Neural cell (in vitro differentiated cells): ENCODE data around the gene TMEM183A. TPM values are rescaled to one million over a fixed set of nuclear protein-coding genes. Genes with fewer than 3 reads are reported as not detected.

ENCODE experiments used
- H2AFZ ChIP-seq: fragments of 200-600, 300-800 bp; sonication (generic), shearing (Covaris generic); 2 replicates; pipeline ENCODE4 v1.6.0; 2014; ENCODE audit warnings: low read depth, mild to moderate bottlenecking, antibody characterized with exemption, low read length, moderate library complexity
- H3F3A ChIP-seq: fragments of 200-600 bp; shearing (Covaris generic); 2 replicates; pipeline ENCODE4 v1.6.1; 2016; ENCODE audit warnings: mild to moderate bottlenecking, moderate library complexity, mixed read lengths, antibody characterized with exemption, low read length; ENCODE audit not compliant: insufficient read depth, poor library complexity, severe bottlenecking
- H3K27ac ChIP-seq: fragments of 200-600, 300-800 bp; sonication (generic), shearing (Covaris generic); 2 replicates; pipeline ENCODE4 v1.5.1; 2014; ENCODE audit warnings: mild to moderate bottlenecking, low read length, moderate library complexity
- H3K27me3 ChIP-seq: fragments of 300-800, 200-600 bp; sonication (generic), shearing (Covaris generic); 2 replicates; pipeline ENCODE4 v1.6.0; 2014; ENCODE audit warnings: mild to moderate bottlenecking, low read depth, low read length, moderate library complexity; ENCODE audit not compliant: insufficient read depth
- H3K36me3 ChIP-seq: fragments of 300-800, 200-600 bp; sonication (generic), shearing (Covaris generic); 2 replicates; pipeline ENCODE4 v1.5.1; 2014; ENCODE audit warnings: mild to moderate bottlenecking, antibody characterized with exemption, low read length, moderate library complexity; ENCODE audit not compliant: insufficient read depth
- H3K4me2 ChIP-seq: fragments of 300-800, 200-600 bp; sonication (generic), shearing (Covaris generic); 2 replicates; pipeline ENCODE4 v1.6.0; 2014; ENCODE audit warnings: mild to moderate bottlenecking, low read length
- H3K4me3 ChIP-seq: fragments of 300-800, 200-600 bp; sonication (generic), shearing (Covaris generic); 2 replicates; pipeline ENCODE4 v1.5.1; 2014; ENCODE audit warnings: mild to moderate bottlenecking, low read length, moderate library complexity
- H3K79me2 ChIP-seq: fragments of 200-600 bp; shearing (Covaris generic); replicated peaks from 2 replicates; pipeline ENCODE4 v1.6.0; 2014; ENCODE audit warnings: mild to moderate bottlenecking, low read length, moderate library complexity; ENCODE audit not compliant: insufficient read depth
- H3K9ac ChIP-seq: fragments of 300-800, 200-600 bp; sonication (generic), shearing (Covaris generic); 2 replicates; pipeline ENCODE4 v1.6.1; 2016; ENCODE audit warnings: mild to moderate bottlenecking, low read length, mixed read lengths
- H3K9me2 ChIP-seq: fragments of 200-600 bp; shearing (Covaris generic); 2 replicates; pipeline ENCODE4 v1.6.1; 2016; ENCODE audit warnings: mild to moderate bottlenecking, low read length, mixed read lengths; ENCODE audit not compliant: insufficient read depth
- H3K9me3 ChIP-seq: fragments of 200-600, 300-800 bp; sonication (generic), shearing (Covaris generic); 2 replicates; pipeline ENCODE4 v1.6.1; 2016; ENCODE audit warnings: mild to moderate bottlenecking, mixed run types, low read length, moderate library complexity, mixed read lengths
- H4K20me1 ChIP-seq: fragments of 200-600 bp; shearing (Covaris generic); 2 replicates; pipeline ENCODE4 v1.6.1; 2016; ENCODE audit warnings: mild to moderate bottlenecking, mixed run types; ENCODE audit not compliant: insufficient read depth
- EP300 ChIP-seq: fragments of 450-650 bp; conservative IDR thresholded peaks from 2 replicates; pipeline ENCODE4 v1.6.1; 2014; ENCODE audit warnings: antibody characterized with exemption, mild to moderate bottlenecking, moderate library complexity; ENCODE audit not compliant: poor library complexity, severe bottlenecking
- EZH2 ChIP-seq: fragments of 200-600, 300-800 bp; shearing (Covaris generic), sonication (generic); IDR thresholded peaks from 2 replicates; pipeline ENCODE4 v1.6.1; 2014; ENCODE audit warnings: antibody characterized with exemption, low read length, borderline replicate concordance, mild to moderate bottlenecking; ENCODE audit not compliant: insufficient read depth, poor library complexity, severe bottlenecking
- MXI1 ChIP-seq: fragments of 450-650 bp; conservative IDR thresholded peaks from 2 replicates; pipeline ENCODE4 v1.6.1; 2014; ENCODE audit warnings: antibody characterized with exemption, mild to moderate bottlenecking; ENCODE audit not compliant: poor library complexity, severe bottlenecking
- POLR2AphosphoS5 ChIP-seq: IDR thresholded peaks from 2 replicates; pipeline ENCODE4 v1.6.1; 2012
- RAD21 ChIP-seq: fragments of 450-650 bp; conservative IDR thresholded peaks from 2 replicates; pipeline ENCODE4 v1.6.1; 2014; ENCODE audit warnings: antibody characterized with exemption, mild to moderate bottlenecking, moderate library complexity
- SMC3 ChIP-seq: fragments of 450-650 bp; conservative IDR thresholded peaks from 2 replicates; pipeline ENCODE4 v1.6.1; 2014; ENCODE audit warnings: antibody characterized with exemption, mild to moderate bottlenecking, moderate library complexity; ENCODE audit not compliant: poor library complexity
- TAF1 ChIP-seq: IDR thresholded peaks from 2 replicates; pipeline ENCODE4 v1.6.1; 2012; ENCODE audit warnings: low read depth
- polyA plus RNA-seq: library from polyadenylated mRNA; depleted of rRNA; stranded (reverse); fragments of >200 nt; gene quantifications from 2 replicates; pipeline ENCODE4 v1.2.3, GENCODE V29; 2014
- TF ChIP-seq, protein P1 (sequence below): fragments of 450-650 bp; IDR thresholded peaks from 2 replicates; pipeline ENCODE4 v1.5.1; 2014; ENCODE audit warnings: antibody characterized with exemption, mild to moderate bottlenecking, moderate library complexity; ENCODE audit not compliant: poor library complexity, severe bottlenecking
- TF ChIP-seq, protein P2 (sequence below): IDR thresholded peaks from 2 replicates; pipeline ENCODE4 v1.6.1; 2012; ENCODE audit warnings: borderline replicate concordance

TMEM183A gene
- polyA plus RNA-seq, 1 donor from 2014 or later, result 237 TPM

DNA sequence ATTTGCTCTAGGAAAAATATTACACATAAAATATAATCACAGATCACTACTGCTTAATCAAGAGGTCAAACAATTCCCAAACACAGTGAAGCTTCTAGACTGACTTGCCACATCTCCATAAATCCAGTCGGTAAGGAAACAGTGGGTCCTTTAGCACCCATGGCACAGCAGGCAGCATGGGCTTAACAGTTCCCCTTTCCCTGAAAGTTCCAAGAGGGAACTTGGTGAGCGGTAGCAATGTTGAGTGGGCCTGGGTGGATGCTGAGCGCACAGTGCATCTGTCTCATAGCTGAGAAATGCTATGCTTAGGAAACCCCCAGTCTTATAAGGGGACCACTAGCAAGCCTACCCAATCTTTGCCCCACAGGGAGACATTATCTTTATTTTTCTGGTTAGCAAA lies 32.3 kb upstream of the TMEM183A start:
- Histone ChIP-seq H3K36me3 (no peaks in the 10 kb centered on the region), H4K20me1 (no peaks in the 10 kb centered on the region), H3K9ac (no peak overlapping the region), H3K4me2 (no peak overlapping the region), H3K9me2 (no peaks in the 10 kb centered on the region), H3F3A (no peaks in the 10 kb centered on the region), H3K79me2 (no peaks in the 10 kb centered on the region), H3K27ac (no peak overlapping the region), H3K9me3 (no peaks in the 10 kb centered on the region), H3K4me3 (no peak overlapping the region), H2AFZ (no peak overlapping the region), H3K27me3 (peaks cover 4% of the 10 kb centered on the region)
- TF ChIP-seq POLR2AphosphoS5 (no peak), RAD21 (no peak), MXI1 (no peak)
- TF ChIP-seq, protein P1, sequence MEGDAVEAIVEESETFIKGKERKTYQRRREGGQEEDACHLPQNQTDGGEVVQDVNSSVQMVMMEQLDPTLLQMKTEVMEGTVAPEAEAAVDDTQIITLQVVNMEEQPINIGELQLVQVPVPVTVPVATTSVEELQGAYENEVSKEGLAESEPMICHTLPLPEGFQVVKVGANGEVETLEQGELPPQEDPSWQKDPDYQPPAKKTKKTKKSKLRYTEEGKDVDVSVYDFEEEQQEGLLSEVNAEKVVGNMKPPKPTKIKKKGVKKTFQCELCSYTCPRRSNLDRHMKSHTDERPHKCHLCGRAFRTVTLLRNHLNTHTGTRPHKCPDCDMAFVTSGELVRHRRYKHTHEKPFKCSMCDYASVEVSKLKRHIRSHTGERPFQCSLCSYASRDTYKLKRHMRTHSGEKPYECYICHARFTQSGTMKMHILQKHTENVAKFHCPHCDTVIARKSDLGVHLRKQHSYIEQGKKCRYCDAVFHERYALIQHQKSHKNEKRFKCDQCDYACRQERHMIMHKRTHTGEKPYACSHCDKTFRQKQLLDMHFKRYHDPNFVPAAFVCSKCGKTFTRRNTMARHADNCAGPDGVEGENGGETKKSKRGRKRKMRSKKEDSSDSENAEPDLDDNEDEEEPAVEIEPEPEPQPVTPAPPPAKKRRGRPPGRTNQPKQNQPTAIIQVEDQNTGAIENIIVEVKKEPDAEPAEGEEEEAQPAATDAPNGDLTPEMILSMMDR, result no peak

DNA sequence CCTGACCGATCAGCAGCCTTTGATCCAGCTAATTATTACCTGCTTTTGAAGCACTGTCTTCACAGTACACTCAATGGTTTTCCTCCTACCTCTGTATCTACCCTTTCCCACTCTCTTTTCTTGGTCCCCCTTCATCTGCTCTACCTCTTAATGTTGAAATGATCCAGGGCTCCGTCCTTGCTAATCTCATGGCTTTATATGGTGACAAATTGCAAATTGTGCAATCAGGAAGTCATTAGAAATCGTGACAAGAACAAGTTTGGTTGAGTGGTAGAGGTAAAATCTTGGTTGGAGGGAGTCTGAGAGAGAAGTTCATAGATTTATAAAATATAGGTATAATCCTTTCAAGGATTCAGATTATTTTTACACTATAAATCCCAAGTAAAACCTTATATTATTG lies 30.5 kb upstream of the TMEM183A start:
- no peak for TF ChIP-seq TAF1
- no peak for TF ChIP-seq SMC3
- no peak for TF ChIP-seq RAD21
- TF ChIP-seq, protein P1, result no peak
- no peak for TF ChIP-seq EZH2
- TF ChIP-seq MXI1, result no peak
- TF ChIP-seq, protein P2, sequence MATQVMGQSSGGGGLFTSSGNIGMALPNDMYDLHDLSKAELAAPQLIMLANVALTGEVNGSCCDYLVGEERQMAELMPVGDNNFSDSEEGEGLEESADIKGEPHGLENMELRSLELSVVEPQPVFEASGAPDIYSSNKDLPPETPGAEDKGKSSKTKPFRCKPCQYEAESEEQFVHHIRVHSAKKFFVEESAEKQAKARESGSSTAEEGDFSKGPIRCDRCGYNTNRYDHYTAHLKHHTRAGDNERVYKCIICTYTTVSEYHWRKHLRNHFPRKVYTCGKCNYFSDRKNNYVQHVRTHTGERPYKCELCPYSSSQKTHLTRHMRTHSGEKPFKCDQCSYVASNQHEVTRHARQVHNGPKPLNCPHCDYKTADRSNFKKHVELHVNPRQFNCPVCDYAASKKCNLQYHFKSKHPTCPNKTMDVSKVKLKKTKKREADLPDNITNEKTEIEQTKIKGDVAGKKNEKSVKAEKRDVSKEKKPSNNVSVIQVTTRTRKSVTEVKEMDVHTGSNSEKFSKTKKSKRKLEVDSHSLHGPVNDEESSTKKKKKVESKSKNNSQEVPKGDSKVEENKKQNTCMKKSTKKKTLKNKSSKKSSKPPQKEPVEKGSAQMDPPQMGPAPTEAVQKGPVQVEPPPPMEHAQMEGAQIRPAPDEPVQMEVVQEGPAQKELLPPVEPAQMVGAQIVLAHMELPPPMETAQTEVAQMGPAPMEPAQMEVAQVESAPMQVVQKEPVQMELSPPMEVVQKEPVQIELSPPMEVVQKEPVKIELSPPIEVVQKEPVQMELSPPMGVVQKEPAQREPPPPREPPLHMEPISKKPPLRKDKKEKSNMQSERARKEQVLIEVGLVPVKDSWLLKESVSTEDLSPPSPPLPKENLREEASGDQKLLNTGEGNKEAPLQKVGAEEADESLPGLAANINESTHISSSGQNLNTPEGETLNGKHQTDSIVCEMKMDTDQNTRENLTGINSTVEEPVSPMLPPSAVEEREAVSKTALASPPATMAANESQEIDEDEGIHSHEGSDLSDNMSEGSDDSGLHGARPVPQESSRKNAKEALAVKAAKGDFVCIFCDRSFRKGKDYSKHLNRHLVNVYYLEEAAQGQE, result no peak
- TF ChIP-seq POLR2AphosphoS5, result no peak
- no peak for TF ChIP-seq EP300
- Histone ChIP-seq H3K9ac (no peak overlapping the region), H3K36me3 (no peaks in the 10 kb centered on the region), H3K9me3 (no peaks in the 10 kb centered on the region), H3K27ac (no peak overlapping the region), H3K4me3 (no peak overlapping the region), H4K20me1 (no peaks in the 10 kb centered on the region), H3F3A (no peaks in the 10 kb centered on the region), H3K4me2 (no peak overlapping the region), H3K9me2 (no peaks in the 10 kb centered on the region), H3K79me2 (no peaks in the 10 kb centered on the region), H2AFZ (no peak overlapping the region), H3K27me3 (peaks cover 4% of the 10 kb centered on the region)
